Memory B cell (primary cell): ENCODE data around the gene STXBP6.

Experiments
- ATAC-seq: fragments of 150-1000 bp; cut with Tn5 transposase; 2 replicates; pipeline ENCODE4 v1.10.0; 2021; ENCODE audit warnings: low read depth, mild to moderate bottlenecking, moderate library complexity
- DNase-seq, 2 donors: peaks; one replicate each; pipeline ENCODE4 v3.0.0; 2022; ENCODE audit warnings: low spot score in 2 of 2
- H3K27ac Mint-ChIP-seq: one replicate; pipeline ENCODE4 v1.8.0; 2022; ENCODE audit warnings: mild to moderate bottlenecking, moderate library complexity, mixed read lengths
- H3K27me3 Mint-ChIP-seq: one replicate; pipeline ENCODE4 v1.8.0; 2022; ENCODE audit warnings: mixed read lengths
- H3K36me3 Mint-ChIP-seq: one replicate; pipeline ENCODE4 v1.8.0; 2022; ENCODE audit warnings: mild to moderate bottlenecking, mixed read lengths
- H3K4me1 Mint-ChIP-seq: one replicate; pipeline ENCODE4 v1.8.0; 2022; ENCODE audit warnings: mixed read lengths
- H3K4me3 Mint-ChIP-seq: one replicate; pipeline ENCODE4 v1.8.0; 2022; ENCODE audit warnings: mild to moderate bottlenecking, moderate library complexity, mixed read lengths
- H3K9me3 Mint-ChIP-seq: one replicate; pipeline ENCODE4 v1.8.0; 2022; ENCODE audit warnings: mixed read lengths

The STXBP6 gene

DNA sequence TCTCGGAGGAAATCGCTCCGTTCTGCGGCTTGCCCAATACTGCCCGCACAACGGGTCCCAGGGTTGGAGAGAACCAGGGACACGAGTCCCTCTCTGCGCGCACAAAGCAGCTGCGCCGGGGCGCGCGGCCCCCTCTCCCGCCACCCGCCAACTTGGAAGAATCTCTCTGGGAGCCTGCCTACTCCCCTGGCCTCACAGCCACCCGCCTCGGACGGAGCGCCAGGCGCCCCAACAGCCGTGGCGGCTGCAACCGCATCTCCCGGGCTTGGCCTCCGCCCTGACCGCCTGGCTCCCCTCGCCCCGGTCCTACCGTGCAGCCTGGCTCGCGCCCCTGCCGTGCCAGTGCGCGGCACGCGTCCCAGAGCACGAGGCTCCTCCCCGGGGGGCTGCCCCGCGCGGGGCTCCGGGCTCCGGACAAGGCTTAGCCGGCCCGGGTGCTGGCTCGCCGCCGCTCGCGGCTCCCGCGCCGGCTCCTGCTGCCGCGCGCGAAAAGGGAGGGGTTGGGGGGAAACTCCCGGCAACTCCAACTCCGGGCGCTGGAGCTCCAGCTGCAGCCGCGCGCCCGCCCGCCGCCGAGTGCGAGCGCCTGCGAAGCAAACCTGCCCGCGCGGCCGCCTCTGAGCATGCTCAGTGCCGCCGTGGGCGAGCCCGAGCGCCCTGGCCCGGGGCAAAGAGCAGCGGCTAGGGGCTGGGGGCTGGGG lies at the start of gene STXBP6:
Gene STXBP6, minus strand, starts transcription at position 580 of the 701 bp plus-strand sequence. CDS start 75,329 bp downstream, outside the sequence.
- Mint-ChIP-seq H3K4me1 (peaks cover 3% of the 10 kb centered on the region), H3K27me3 (peaks cover 30% of the 10 kb centered on the region), H3K27ac (no peak within 1 kb of the TSS), H3K4me3 (peak within 1 kb of the TSS; percentile 59), H3K9me3 (no peaks in the 10 kb centered on the region), H3K36me3 (peaks cover 2% of the 10 kb centered on the region)
- no peak for ATAC-seq
- DNase-seq = no peak

DNA sequence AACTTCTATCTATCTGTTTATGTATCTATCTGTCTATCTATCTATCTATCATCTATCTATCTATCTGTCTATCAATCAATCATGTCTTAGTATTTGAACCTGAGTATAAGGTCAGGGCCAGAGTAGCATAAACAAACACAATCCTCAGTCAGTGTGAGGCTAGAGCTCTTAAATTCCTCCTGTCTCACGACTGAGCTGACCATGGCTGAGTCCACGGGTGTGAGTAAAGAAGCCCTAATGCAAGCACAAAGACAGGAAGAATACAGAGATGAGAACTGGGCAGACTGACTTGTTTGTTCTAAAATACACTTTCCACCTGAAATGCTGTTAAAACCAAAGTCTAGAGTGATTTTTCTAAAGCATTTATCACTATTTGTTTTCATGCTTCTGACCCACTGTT lies 47.2 kb upstream of the STXBP6 start:
- Mint-ChIP-seq H3K36me3 (no peaks in the 10 kb centered on the region), H3K27me3 (peaks cover 5% of the 10 kb centered on the region), H3K4me3 (no peak overlapping the region), H3K9me3 (no peaks in the 10 kb centered on the region), H3K27ac (no peak overlapping the region), H3K4me1 (no peaks in the 10 kb centered on the region)
- DNase-seq (no peak), ATAC-seq (no peak)

GRCh38 chr14:25095736-25096437 lies 45.9 kb upstream of the STXBP6 start:
- no peaks in the 10 kb centered on the region for H3K36me3 Mint-ChIP-seq
- H3K9me3 Mint-ChIP-seq = no peaks in the 10 kb centered on the region
- ATAC-seq = no peak
- H3K4me3 Mint-ChIP-seq = no peak overlapping the region
- no peak for DNase-seq
- no peaks in the 10 kb centered on the region for H3K4me1 Mint-ChIP-seq
- peaks cover 7% of the 10 kb centered on the region for H3K27me3 Mint-ChIP-seq
- no peak overlapping the region for H3K27ac Mint-ChIP-seq

DNA sequence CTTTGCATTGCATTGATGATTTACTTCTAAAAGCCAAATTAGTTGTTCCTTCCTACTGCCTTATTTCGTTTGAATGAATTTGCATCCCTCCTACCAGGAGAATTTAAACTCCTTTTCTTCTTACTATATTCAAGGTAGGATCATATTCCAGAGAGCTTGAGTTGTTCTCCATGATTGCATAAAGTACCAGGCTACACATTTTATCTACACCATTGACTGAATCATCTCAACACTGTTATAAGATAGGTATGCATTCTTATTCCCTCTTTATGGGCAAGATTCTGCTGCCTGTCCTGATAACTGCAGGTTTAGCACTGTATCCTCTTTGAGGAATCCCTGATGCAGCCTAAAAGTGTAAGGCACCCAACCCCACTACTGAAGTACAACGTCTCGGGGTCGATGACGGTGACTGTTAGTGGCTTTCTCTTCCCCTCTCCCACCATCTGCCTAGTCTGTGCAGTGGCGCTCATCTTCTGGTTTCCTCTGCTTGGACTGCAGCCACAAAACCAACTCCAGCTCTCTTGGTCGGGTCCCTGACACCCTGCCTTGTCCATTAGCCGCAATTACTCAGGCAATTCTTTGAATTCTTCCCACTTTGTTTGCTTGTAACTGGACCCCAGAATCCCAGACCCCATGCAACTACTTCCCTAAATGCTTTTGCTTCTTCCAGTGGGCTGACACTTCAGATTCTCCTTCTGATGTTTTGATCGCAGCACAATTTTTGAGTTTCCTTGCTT lies 44.4 kb upstream of the STXBP6 start:
- no peaks in the 10 kb centered on the region for H3K9me3 Mint-ChIP-seq
- H3K27ac Mint-ChIP-seq = no peak overlapping the region
- no peaks in the 10 kb centered on the region for H3K4me1 Mint-ChIP-seq
- DNase-seq (no peak), ATAC-seq (no peak)
- H3K27me3 Mint-ChIP-seq = peaks cover 9% of the 10 kb centered on the region
- H3K36me3 Mint-ChIP-seq = no peaks in the 10 kb centered on the region
- H3K4me3 Mint-ChIP-seq = no peak overlapping the region

GRCh38 chr14:25092258-25092740 lies 42.4 kb upstream of the STXBP6 start:
- H3K36me3 Mint-ChIP-seq = no peaks in the 10 kb centered on the region
- ATAC-seq (no peak), DNase-seq (no peak)
- peaks cover 11% of the 10 kb centered on the region for H3K27me3 Mint-ChIP-seq
- H3K9me3 Mint-ChIP-seq = no peaks in the 10 kb centered on the region
- no peak overlapping the region for H3K4me3 Mint-ChIP-seq
- no peak overlapping the region for H3K27ac Mint-ChIP-seq
- no peaks in the 10 kb centered on the region for H3K4me1 Mint-ChIP-seq

- Mint-ChIP-seq H3K4me3 (no peak overlapping the region), H3K27me3 (peaks cover 11% of the 10 kb centered on the region), H3K4me1 (no peaks in the 10 kb centered on the region), H3K36me3 (no peaks in the 10 kb centered on the region), H3K9me3 (no peaks in the 10 kb centered on the region), H3K27ac (no peak overlapping the region)
- DNase-seq (no peak), ATAC-seq (no peak)
Observed at GRCh38 chr14:25090716-25091454, 40.9 kb upstream of the STXBP6 start.

- DNase-seq (no peak), ATAC-seq (no peak)
- Mint-ChIP-seq H3K9me3 (no peaks in the 10 kb centered on the region), H3K27ac (no peak overlapping the region), H3K4me1 (no peaks in the 10 kb centered on the region), H3K36me3 (no peaks in the 10 kb centered on the region), H3K27me3 (peaks cover 10% of the 10 kb centered on the region), H3K4me3 (no peak overlapping the region)
Observed at GRCh38 chr14:25090256-25090655, 40.3 kb upstream of the STXBP6 start.

DNA sequence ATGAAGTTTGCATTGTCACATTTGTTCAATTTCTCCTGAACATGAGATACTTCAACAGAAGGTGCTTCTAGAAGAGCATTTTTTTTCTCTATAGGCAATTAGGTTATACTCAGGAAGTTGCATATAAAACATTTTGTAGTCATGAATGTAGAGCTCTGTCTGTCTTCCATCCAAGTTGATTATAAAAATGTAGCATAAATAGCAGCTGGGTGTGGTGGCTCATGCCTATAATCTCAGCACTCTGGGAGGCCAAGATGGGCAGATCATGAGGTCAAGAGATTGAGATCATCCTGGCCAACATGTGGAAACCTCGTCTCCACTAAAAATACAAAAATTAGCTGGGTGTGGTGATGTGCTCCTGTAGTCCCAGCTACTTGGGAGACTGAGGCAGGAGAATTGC lies 39.5 kb upstream of the STXBP6 start:
- peaks cover 8% of the 10 kb centered on the region for H3K27me3 Mint-ChIP-seq
- H3K4me1 Mint-ChIP-seq = no peaks in the 10 kb centered on the region
- no peaks in the 10 kb centered on the region for H3K36me3 Mint-ChIP-seq

DNA sequence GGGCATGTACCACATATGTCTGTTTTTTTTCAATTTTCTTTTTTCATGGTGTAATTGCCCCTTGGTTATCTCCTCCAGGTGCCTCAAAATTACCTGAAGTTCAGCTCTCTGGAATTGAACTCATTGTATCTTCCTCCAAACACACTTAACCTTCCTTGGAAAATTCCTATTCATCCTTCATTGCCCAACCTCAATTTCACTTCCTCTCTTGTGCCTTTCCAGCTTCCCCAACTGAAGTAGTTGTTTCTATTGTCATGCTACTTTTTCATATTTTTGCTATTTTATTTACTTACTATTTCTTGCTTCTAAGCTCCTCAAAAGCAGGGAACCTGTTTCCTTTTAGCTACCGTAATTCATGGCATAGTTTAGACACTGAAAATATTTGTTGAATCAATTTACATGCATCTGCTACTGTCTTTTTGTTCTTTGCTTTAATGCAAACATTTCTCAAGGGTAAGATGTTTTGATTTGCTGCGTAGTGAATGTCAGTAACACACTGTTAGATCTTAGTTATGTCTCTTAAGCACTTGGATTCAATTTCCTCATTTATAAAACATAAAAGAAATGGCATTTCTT lies 37.0 kb upstream of the STXBP6 start:
- Mint-ChIP-seq H3K27ac (no peak overlapping the region), H3K9me3 (no peaks in the 10 kb centered on the region), H3K4me1 (no peaks in the 10 kb centered on the region), H3K4me3 (no peak overlapping the region), H3K36me3 (no peaks in the 10 kb centered on the region), H3K27me3 (peaks cover 17% of the 10 kb centered on the region)
- ATAC-seq = no peak
- no peak for DNase-seq

More for the DNA sequence above, 39.5 kb upstream of the STXBP6 start:
- Mint-ChIP-seq H3K4me3 (no peak overlapping the region), H3K9me3 (no peaks in the 10 kb centered on the region), H3K27ac (no peak overlapping the region)
- no peak for ATAC-seq
- DNase-seq = no peak

- H3K4me1 Mint-ChIP-seq = no peaks in the 10 kb centered on the region
- DNase-seq (no peak), ATAC-seq (no peak)
- H3K27me3 Mint-ChIP-seq = peaks cover 17% of the 10 kb centered on the region
- H3K27ac Mint-ChIP-seq = no peak overlapping the region
- no peak overlapping the region for H3K4me3 Mint-ChIP-seq
- no peaks in the 10 kb centered on the region for H3K9me3 Mint-ChIP-seq
- no peaks in the 10 kb centered on the region for H3K36me3 Mint-ChIP-seq
Observed at GRCh38 chr14:25086081-25086480, 36.1 kb upstream of the STXBP6 start.

GRCh38 chr14:25080682-25081081 lies 30.7 kb upstream of the STXBP6 start:
- no peaks in the 10 kb centered on the region for H3K36me3 Mint-ChIP-seq
- no peaks in the 10 kb centered on the region for H3K4me1 Mint-ChIP-seq
- no peaks in the 10 kb centered on the region for H3K9me3 Mint-ChIP-seq
- no peak overlapping the region for H3K4me3 Mint-ChIP-seq
- peaks cover 12% of the 10 kb centered on the region for H3K27me3 Mint-ChIP-seq
- DNase-seq = no peak
- no peak overlapping the region for H3K27ac Mint-ChIP-seq
- ATAC-seq = no peak

DNA sequence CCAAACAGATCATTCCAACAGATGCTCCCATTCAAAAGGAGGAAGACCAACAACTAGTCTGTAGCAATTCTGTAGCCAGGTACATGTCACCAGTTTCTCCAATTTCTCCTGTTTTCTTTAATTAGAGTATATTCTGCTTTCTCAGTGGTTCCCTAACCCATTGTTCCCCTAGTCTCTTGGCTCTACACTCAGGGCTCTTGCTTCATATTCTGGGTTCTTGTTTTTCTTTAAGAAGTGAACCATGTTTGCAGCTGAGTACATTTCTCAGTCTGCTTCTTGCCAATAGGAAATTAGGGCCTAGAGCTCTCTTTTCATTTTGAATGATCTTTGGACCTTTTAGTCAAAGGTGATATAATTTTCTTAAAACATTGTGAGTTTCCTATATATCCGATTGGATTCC lies 29.4 kb upstream of the STXBP6 start:
- Mint-ChIP-seq H3K4me1 (no peaks in the 10 kb centered on the region), H3K4me3 (no peak overlapping the region), H3K9me3 (no peaks in the 10 kb centered on the region), H3K36me3 (no peaks in the 10 kb centered on the region), H3K27ac (no peak overlapping the region), H3K27me3 (peaks cover 10% of the 10 kb centered on the region)
- DNase-seq (no peak), ATAC-seq (no peak)

DNA sequence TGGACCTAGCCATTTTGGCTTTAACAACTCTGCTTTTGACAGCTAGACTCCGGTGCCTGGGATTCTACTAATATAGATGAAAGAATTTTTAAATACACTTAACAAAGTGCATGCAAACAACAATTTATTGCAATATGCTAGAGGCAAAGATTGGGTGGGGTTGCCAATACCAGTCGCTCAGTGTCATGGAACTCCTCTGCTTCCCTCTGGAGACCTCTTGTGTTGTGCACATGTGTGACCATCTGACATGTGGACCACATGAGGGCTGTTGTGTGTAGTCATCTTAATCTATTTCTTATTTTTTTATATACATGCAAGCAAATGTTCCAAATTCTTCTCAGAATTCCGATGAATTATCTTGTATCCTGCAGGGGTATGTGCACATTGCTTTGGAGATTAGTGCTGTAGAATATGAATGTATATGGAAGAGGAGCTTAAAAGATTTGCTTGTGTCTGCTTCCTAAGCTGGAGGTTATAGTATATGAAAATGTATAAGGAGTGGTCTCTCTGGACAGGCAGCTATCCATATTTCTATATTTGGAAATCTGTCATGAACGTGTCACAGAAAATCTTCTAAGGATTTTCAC lies 24.2 kb upstream of the STXBP6 start:
- Mint-ChIP-seq H3K4me3 (no peak overlapping the region), H3K4me1 (no peaks in the 10 kb centered on the region), H3K27me3 (no peaks in the 10 kb centered on the region), H3K9me3 (no peaks in the 10 kb centered on the region), H3K27ac (no peak overlapping the region), H3K36me3 (no peaks in the 10 kb centered on the region)
- no peak for ATAC-seq
- DNase-seq = no peak
